Transverse colon (tissue), 4 donors: ENCODE data around the gene METTL9.

Experiments
- EP300 ChIP-seq: sonication (generic); formaldehyde crosslinking; IDR thresholded peaks from one replicate; pipeline ENCODE4 v1.6.1; 2017; ENCODE audit warnings: antibody characterized with exemption, low read depth
- POLR2A ChIP-seq: fragments of 450-650 bp; IDR thresholded peaks from one replicate; pipeline ENCODE4 v1.6.1; 2016; ENCODE audit warnings: antibody characterized with exemption, mild to moderate bottlenecking, moderate library complexity
- POLR2AphosphoS5 ChIP-seq, 3 donors: sonication (generic); formaldehyde crosslinking; IDR thresholded peaks; one replicate each; pipeline ENCODE4 v1.6.1; 2016; ENCODE audit warnings: antibody characterized with exemption in 3 of 3
- TF ChIP-seq, protein P1 (sequence below), 5 experiments: fragments of 200-600 bp in 3 of 5; fragments of 450-650 bp in 2 of 5; sonication (generic) in 3 of 5; IDR thresholded peaks; 1 replicate in 2 of 5; 2 replicates in 3 of 5; pipeline ENCODE4 v1.5.1; 2016 to 2017; ENCODE audit warnings: antibody characterized with exemption in 5 of 5, inconsistent platforms in 3 of 5, mild to moderate bottlenecking in 2 of 5, moderate library complexity in 1 of 5

DNA sequence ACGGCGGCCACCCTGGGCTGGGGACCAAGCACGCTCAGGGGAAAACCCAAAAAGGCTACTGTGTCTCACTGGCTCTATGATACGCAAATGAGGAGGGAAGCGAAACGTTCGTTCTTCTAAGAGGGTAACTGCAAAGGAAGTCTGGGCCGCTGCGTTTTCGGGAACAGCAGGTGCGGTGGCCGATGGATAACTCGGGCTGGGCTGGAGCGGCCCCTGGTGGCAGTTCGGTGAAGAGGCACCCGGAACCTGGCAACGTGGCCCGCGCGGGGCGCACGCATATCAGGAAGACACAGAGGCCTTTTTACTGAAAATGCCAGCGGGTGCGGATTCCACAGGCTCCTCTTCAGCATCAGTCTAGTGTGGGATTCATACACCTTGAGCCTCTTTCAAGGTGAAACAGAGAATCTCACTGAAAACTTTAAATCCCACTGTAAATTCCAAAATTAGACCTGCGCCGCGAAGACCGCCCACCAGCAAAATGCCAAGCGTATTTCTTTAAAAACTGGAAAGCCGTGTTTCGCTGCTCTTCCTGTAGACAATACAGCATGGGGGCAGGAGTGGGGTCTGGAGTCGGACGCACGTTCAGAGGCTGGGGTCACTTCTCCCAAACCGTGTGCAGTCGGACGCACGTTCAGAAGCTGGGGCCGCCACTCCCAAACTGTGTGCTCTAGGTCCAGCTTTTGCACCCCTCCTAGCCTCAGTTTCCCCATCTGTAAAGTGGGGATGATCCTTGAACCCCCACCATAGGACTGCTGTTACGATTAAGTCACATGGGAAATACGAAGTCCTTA lies 44.4 kb upstream of the METTL9 start:
- TF ChIP-seq, protein P1, sequence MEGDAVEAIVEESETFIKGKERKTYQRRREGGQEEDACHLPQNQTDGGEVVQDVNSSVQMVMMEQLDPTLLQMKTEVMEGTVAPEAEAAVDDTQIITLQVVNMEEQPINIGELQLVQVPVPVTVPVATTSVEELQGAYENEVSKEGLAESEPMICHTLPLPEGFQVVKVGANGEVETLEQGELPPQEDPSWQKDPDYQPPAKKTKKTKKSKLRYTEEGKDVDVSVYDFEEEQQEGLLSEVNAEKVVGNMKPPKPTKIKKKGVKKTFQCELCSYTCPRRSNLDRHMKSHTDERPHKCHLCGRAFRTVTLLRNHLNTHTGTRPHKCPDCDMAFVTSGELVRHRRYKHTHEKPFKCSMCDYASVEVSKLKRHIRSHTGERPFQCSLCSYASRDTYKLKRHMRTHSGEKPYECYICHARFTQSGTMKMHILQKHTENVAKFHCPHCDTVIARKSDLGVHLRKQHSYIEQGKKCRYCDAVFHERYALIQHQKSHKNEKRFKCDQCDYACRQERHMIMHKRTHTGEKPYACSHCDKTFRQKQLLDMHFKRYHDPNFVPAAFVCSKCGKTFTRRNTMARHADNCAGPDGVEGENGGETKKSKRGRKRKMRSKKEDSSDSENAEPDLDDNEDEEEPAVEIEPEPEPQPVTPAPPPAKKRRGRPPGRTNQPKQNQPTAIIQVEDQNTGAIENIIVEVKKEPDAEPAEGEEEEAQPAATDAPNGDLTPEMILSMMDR (IDR thresholded peaks at IDR 0.05) = peak; percentile 98 to 100 (median 100)
- TF ChIP-seq POLR2AphosphoS5 (IDR thresholded peaks at IDR 0.05) (peak in 1 of 3 donors; percentile 37), EP300 (no peak), POLR2A (no peak)
